NOMO-1 treated with DMSO at 0.1 percent for 48 hours (cell line): ENCODE results near the gene PPM1F.

ENCODE experiments used
- DNase-seq: peaks from one replicate; lab custom pipeline; 2025; ENCODE audit not compliant: unreplicated experiment; lab: John Stamatoyannopoulos, UW

Gene PPM1F

GRCh38 chr22:21961127-21961867, 8.6 kb upstream of the PPM1F start:
- DNase-seq = no peak

- DNase-seq = no peak
These were observed 7.8 kb upstream of the PPM1F start for GRCh38 chr22:21960200-21961126.

- no peak for DNase-seq
These were observed 6.8 kb upstream of the PPM1F start for GRCh38 chr22:21959274-21960074.

GRCh38 chr22:21958360-21959273, 6.0 kb upstream of the PPM1F start:
- no peak for DNase-seq

GRCh38 chr22:21951931-21952465, 650 bp downstream of the PPM1F start:
- peak; percentile 5 for DNase-seq

- no peak for DNase-seq
These were observed 1.6 kb downstream of the PPM1F start for GRCh38 chr22:21951062-21951461.

- DNase-seq = no peak
These were observed 2.7 kb downstream of the PPM1F start for GRCh38 chr22:21949948-21950347.

GRCh38 chr22:21949569-21949918, 3.1 kb downstream of the PPM1F start:
- no peak for DNase-seq

- no peak for DNase-seq
These were observed 3.7 kb downstream of the PPM1F start for GRCh38 chr22:21948824-21949568.

GRCh38 chr22:21948390-21948789, 4.3 kb downstream of the PPM1F start:
- no peak for DNase-seq

GRCh38 chr22:21947040-21948014, 5.3 kb downstream of the PPM1F start:
- DNase-seq = no peak

GRCh38 chr22:21946262-21946925, 6.3 kb downstream of the PPM1F start:
- DNase-seq = no peak

- DNase-seq = no peak
These were observed 7.0 kb downstream of the PPM1F start for GRCh38 chr22:21945453-21946261.

- DNase-seq = no peak
These were observed 7.8 kb downstream of the PPM1F start for GRCh38 chr22:21944871-21945270.

GRCh38 chr22:21943571-21944448, 8.8 kb downstream of the PPM1F start:
- no peak for DNase-seq
